SU-DHL-6 (cell line): ENCODE data around the gene LNX1.

Experiments
- H2AFZ ChIP-seq: fragments of 200-600 bp; sonication (generic); 2 replicates; pipeline ENCODE4 v1.6.1; 2014; ENCODE audit warnings: low read depth, mild to moderate bottlenecking, moderate library complexity, mixed read lengths, antibody characterized with exemption, low read length; ENCODE audit not compliant: severe bottlenecking
- H3F3A ChIP-seq: fragments of 200-600 bp; shearing (Covaris generic); 2 replicates; pipeline ENCODE4 v1.6.0; 2016; ENCODE audit warnings: antibody characterized with exemption, mild to moderate bottlenecking; ENCODE audit not compliant: insufficient read depth
- H3K27ac ChIP-seq: fragments of 200-600 bp; sonication (generic); 2 replicates; pipeline ENCODE4 v1.5.1; 2016; ENCODE audit warnings: low read depth, mild to moderate bottlenecking, low read length, moderate library complexity, mixed read lengths
- H3K27me3 ChIP-seq: fragments of 200-600 bp; sonication (generic), shearing (Covaris generic); 2 replicates; pipeline ENCODE4 v1.6.0; 2014; ENCODE audit warnings: mild to moderate bottlenecking, low read length
- H3K36me3 ChIP-seq: fragments of 200-600 bp; sonication (generic); 2 replicates; pipeline ENCODE4 v1.6.1; 2014; ENCODE audit warnings: mild to moderate bottlenecking, low read length, mixed read lengths
- H3K4me2 ChIP-seq: fragments of 300-600, 200-600 bp; shearing (Covaris generic), sonication (generic); 2 replicates; pipeline ENCODE4 v1.6.0; 2014; ENCODE audit warnings: low read length, low read depth, mild to moderate bottlenecking; ENCODE audit not compliant: poor library complexity, severe bottlenecking
- H3K4me3 ChIP-seq: fragments of 200-600 bp; sonication (generic); 2 replicates; pipeline ENCODE4 v1.5.1; 2014; ENCODE audit warnings: antibody characterized with exemption, low read length, mild to moderate bottlenecking, mixed read lengths; ENCODE audit not compliant: insufficient read depth, poor library complexity, severe bottlenecking
- H3K79me2 ChIP-seq: fragments of 200-600 bp; sonication (generic); 2 replicates; pipeline ENCODE4 v1.6.1; 2014; ENCODE audit warnings: mild to moderate bottlenecking, low read length, moderate library complexity; ENCODE audit not compliant: insufficient read depth
- H3K9ac ChIP-seq: fragments of 200-600 bp; sonication (generic); 2 replicates; pipeline ENCODE4 v1.7.0; 2014; ENCODE audit warnings: mild to moderate bottlenecking, low read length
- H3K9me2 ChIP-seq: fragments of 200-600 bp; sonication (generic); replicated peaks from 2 replicates; pipeline ENCODE4 v1.6.1; 2014; ENCODE audit warnings: low read length; ENCODE audit not compliant: insufficient read depth
- H3K9me3 ChIP-seq: fragments of 200-600 bp; sonication (generic); 2 replicates; pipeline ENCODE4 v1.6.1; 2014; ENCODE audit warnings: low read length, mixed read lengths; ENCODE audit not compliant: insufficient read depth
- H4K20me1 ChIP-seq: fragments of 200-600 bp; sonication (generic); 2 replicates; pipeline ENCODE4 v1.6.1; 2014; ENCODE audit warnings: low read depth, mild to moderate bottlenecking, antibody characterized with exemption, low read length, moderate library complexity, mixed read lengths
- EZH2phosphoT487 ChIP-seq: fragments of 200-600 bp; sonication (generic), shearing (Covaris generic); conservative IDR thresholded peaks from 2 replicates; pipeline ENCODE4 v1.6.1; 2018; ENCODE audit warnings: mild to moderate bottlenecking, antibody characterized with exemption, low read length, moderate library complexity, mixed read lengths
- TF ChIP-seq, protein P1 (sequence below): fragments of 200-600 bp; sonication (generic); IDR thresholded peaks from one replicate; pipeline ENCODE4 v1.5.1; 2017; ENCODE audit warnings: antibody characterized with exemption, mild to moderate bottlenecking, low read length, moderate library complexity; ENCODE audit not compliant: insufficient read depth, poor library complexity, severe bottlenecking

The LNX1 gene

DNA sequence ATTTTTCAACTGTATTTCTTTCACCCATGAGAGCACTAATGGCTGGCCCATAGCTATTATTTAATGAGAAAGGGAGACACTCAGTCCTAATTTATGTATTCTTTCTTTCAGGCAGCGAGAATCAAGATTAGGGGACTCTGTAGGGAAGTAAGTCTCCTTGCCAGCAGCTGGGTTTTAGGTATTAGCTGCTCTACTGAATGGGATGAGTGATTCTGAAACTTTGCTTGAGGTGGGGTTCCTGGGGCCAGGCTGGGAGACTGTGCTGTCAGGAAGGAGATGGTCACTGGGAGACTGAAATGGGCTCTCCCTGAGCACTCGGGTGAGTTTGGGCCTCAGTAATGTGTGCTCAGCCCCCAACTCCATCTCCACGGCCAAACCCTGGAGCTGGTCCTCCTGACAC, 78.7 kb downstream of the LNX1 start:
- no peaks in the 10 kb centered on the region for H3K9me2 ChIP-seq
- TF ChIP-seq, protein P1, sequence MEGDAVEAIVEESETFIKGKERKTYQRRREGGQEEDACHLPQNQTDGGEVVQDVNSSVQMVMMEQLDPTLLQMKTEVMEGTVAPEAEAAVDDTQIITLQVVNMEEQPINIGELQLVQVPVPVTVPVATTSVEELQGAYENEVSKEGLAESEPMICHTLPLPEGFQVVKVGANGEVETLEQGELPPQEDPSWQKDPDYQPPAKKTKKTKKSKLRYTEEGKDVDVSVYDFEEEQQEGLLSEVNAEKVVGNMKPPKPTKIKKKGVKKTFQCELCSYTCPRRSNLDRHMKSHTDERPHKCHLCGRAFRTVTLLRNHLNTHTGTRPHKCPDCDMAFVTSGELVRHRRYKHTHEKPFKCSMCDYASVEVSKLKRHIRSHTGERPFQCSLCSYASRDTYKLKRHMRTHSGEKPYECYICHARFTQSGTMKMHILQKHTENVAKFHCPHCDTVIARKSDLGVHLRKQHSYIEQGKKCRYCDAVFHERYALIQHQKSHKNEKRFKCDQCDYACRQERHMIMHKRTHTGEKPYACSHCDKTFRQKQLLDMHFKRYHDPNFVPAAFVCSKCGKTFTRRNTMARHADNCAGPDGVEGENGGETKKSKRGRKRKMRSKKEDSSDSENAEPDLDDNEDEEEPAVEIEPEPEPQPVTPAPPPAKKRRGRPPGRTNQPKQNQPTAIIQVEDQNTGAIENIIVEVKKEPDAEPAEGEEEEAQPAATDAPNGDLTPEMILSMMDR: no peak
- no peak for TF ChIP-seq EZH2phosphoT487
- H4K20me1 ChIP-seq: no peaks in the 10 kb centered on the region
- no peak overlapping the region for H3K27ac ChIP-seq
- no peak overlapping the region for H2AFZ ChIP-seq
- H3K27me3 ChIP-seq: no peaks in the 10 kb centered on the region
- no peak overlapping the region for H3K4me2 ChIP-seq
- no peak overlapping the region for H3K9ac ChIP-seq
- H3F3A ChIP-seq: no peaks in the 10 kb centered on the region
- no peaks in the 10 kb centered on the region for H3K36me3 ChIP-seq
- no peaks in the 10 kb centered on the region for H3K9me3 ChIP-seq
- H3K79me2 ChIP-seq: no peaks in the 10 kb centered on the region
- H3K4me3 ChIP-seq: no peak overlapping the region

DNA sequence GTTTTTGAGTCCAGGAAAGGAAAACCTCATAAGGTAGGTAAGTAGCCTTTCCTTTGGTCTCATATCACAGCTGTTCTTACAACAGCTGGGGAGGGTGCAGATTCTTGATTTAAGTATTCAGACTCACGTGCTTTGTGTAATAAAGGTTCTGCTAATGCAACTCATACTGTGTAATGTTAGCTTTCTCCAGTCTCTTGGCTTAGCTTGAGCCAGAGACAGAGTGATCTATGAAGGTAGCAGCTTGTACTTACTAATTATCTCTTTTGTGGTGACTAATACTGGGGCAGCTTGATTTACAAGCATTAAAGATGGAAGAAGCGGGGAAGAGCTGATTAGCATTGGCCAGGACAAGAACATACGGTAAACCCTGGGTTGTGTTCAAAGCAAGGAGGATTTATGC, 80.3 kb downstream of the LNX1 start:
- no peak for TF ChIP-seq EZH2phosphoT487
- TF ChIP-seq, protein P1: no peak
- no peaks in the 10 kb centered on the region for H4K20me1 ChIP-seq
- no peak overlapping the region for H2AFZ ChIP-seq
- no peaks in the 10 kb centered on the region for H3K27me3 ChIP-seq
- no peak overlapping the region for H3K9ac ChIP-seq
- no peak overlapping the region for H3K4me2 ChIP-seq
- no peaks in the 10 kb centered on the region for H3F3A ChIP-seq
- no peaks in the 10 kb centered on the region for H3K9me3 ChIP-seq
- H3K36me3 ChIP-seq: no peaks in the 10 kb centered on the region
- no peaks in the 10 kb centered on the region for H3K79me2 ChIP-seq
- H3K27ac ChIP-seq: no peak overlapping the region
- no peak overlapping the region for H3K4me3 ChIP-seq
- no peaks in the 10 kb centered on the region for H3K9me2 ChIP-seq

DNA sequence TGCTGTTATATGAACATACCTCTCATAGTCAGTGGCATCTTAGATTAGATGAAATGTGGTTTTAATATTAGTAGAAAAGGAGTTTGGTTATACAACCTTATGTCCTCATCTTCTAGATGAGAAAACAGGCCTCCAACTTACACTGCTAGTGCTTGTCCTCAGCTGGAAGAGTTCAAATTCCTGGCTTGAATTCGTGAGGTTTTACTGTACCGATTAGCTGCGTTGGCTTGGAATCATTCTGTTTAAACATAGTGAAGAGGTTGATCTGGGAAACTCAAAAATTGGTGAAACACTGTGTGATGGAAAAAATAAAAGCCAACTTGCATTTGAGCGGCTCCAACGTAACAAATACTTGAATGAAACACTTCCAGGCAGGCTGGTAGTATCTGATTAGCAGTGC, 81.0 kb downstream of the LNX1 start:
- H4K20me1 ChIP-seq: no peaks in the 10 kb centered on the region
- no peaks in the 10 kb centered on the region for H3K9me2 ChIP-seq
- H3K9ac ChIP-seq: no peak overlapping the region
- H3K9me3 ChIP-seq: no peaks in the 10 kb centered on the region
- H3K4me2 ChIP-seq: no peak overlapping the region
- no peak overlapping the region for H3K27ac ChIP-seq
- no peaks in the 10 kb centered on the region for H3K79me2 ChIP-seq
- TF ChIP-seq, protein P1: no peak
- TF ChIP-seq EZH2phosphoT487: no peak
- no peaks in the 10 kb centered on the region for H3K36me3 ChIP-seq
- no peak overlapping the region for H3K4me3 ChIP-seq
- no peaks in the 10 kb centered on the region for H3K27me3 ChIP-seq
- no peaks in the 10 kb centered on the region for H3F3A ChIP-seq
- no peak overlapping the region for H2AFZ ChIP-seq

GRCh38 chr4:53508446-53508845, 82.8 kb downstream of the LNX1 start:
- no peak overlapping the region for H3K4me3 ChIP-seq
- no peaks in the 10 kb centered on the region for H3K36me3 ChIP-seq
- H3K79me2 ChIP-seq: no peaks in the 10 kb centered on the region
- H3K4me2 ChIP-seq: no peak overlapping the region
- H3F3A ChIP-seq: no peaks in the 10 kb centered on the region
- no peak overlapping the region for H3K9ac ChIP-seq
- no peaks in the 10 kb centered on the region for H3K27me3 ChIP-seq
- no peaks in the 10 kb centered on the region for H4K20me1 ChIP-seq
- no peak for TF ChIP-seq EZH2phosphoT487
- TF ChIP-seq, protein P1: no peak
- no peaks in the 10 kb centered on the region for H3K9me3 ChIP-seq
- no peaks in the 10 kb centered on the region for H3K9me2 ChIP-seq
- H2AFZ ChIP-seq: no peak overlapping the region
- no peak overlapping the region for H3K27ac ChIP-seq
